ENCODE measurements around the gene MARS1. TPM values are rescaled to one million over a fixed set of nuclear protein-coding genes. Genes with fewer than 3 reads are reported as not detected.

MARS1 gene
- total RNA-seq, 1 donor from 2014 or later = 351 TPM

DNA sequence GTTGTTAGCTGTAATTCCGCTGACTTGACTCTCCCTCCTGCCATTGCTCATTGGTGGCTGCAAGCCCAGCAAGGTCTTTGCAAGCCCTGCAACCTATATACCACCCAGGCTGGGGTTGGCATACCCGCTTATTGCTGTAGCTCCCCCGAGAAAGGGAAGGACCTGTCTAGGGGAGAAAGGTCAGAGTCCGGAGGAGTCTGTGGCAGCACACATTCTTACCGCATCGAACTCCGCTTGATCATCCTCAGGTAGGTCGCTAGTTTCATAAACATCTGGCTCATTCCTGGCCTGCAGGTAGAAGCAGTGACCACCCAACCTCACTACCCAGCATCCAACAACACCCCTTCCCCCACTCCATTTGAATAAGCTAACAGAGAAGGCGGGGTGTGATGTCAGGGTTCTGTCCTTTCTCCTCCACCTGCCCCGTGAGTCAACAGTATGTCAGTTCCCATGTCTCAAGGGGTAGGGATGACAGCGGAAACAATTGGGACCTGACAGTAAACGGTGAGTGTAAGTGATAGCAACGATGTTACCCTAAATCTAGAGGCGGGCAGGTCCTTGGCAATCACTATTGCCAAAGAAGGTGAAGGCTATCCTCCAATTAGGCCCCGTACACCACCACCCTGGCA, 58.1 kb downstream of the MARS1 start:
- Mint-ChIP-seq H3K4me3 (ENCODE audit: unreplicated experiment) (peak overlapping the region; percentile 98), H3K4me1 (ENCODE audit: low read depth, unreplicated experiment) (peaks cover 26% of the 10 kb centered on the region), H3K9me3 (ENCODE audit: unreplicated experiment) (peaks cover 3% of the 10 kb centered on the region), H3K36me3 (ENCODE audit: low read depth, unreplicated experiment) (peaks cover 14% of the 10 kb centered on the region), H3K27me3 (ENCODE audit: low read depth, unreplicated experiment) (peaks cover 11% of the 10 kb centered on the region), H3K27ac (ENCODE audit: unreplicated experiment) (peak overlapping the region; percentile 98)
- Histone ChIP-seq H4K20me1 (ENCODE audit: insufficient read depth, low read length) (peaks cover 37% of the 10 kb centered on the region), H3K9me3 (ENCODE audit: insufficient read depth, low read depth, low read length) (no peaks in the 10 kb centered on the region), H3K4me3 (ENCODE audit: insufficient read depth, low read depth, low read length) (peak overlapping the region; percentile 90), H3K79me2 (ENCODE audit: insufficient read depth, low read length) (peaks cover 46% of the 10 kb centered on the region), H3K4me1 (ENCODE audit: insufficient read depth, low read length) (peaks cover 25% of the 10 kb centered on the region), H3K4me2 (ENCODE audit: low read length) (peak overlapping the region; percentile 99), H2AFZ (ENCODE audit: low read depth, low read length) (peak overlapping the region; percentile 79), H3K27me3 (ENCODE audit: insufficient read depth, low read length) (peaks cover 10% of the 10 kb centered on the region), H3K27ac (ENCODE audit: low read depth, low read length) (peak overlapping the region; percentile 91), H3K9ac (ENCODE audit: low read length) (peak overlapping the region; percentile 100), H3K36me3 (ENCODE audit: insufficient read depth, low read length) (peaks cover 3% of the 10 kb centered on the region)
- FAIRE-seq (no peak), DNase-seq (ENCODE audit: low read depth) (peak; percentile 13)
- TF ChIP-seq EZH2 (IDR thresholded peaks at IDR 0.05; ENCODE audit: insufficient read depth, low read length) = no peak
- TF ChIP-seq, protein P1, sequence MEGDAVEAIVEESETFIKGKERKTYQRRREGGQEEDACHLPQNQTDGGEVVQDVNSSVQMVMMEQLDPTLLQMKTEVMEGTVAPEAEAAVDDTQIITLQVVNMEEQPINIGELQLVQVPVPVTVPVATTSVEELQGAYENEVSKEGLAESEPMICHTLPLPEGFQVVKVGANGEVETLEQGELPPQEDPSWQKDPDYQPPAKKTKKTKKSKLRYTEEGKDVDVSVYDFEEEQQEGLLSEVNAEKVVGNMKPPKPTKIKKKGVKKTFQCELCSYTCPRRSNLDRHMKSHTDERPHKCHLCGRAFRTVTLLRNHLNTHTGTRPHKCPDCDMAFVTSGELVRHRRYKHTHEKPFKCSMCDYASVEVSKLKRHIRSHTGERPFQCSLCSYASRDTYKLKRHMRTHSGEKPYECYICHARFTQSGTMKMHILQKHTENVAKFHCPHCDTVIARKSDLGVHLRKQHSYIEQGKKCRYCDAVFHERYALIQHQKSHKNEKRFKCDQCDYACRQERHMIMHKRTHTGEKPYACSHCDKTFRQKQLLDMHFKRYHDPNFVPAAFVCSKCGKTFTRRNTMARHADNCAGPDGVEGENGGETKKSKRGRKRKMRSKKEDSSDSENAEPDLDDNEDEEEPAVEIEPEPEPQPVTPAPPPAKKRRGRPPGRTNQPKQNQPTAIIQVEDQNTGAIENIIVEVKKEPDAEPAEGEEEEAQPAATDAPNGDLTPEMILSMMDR (IDR thresholded peaks at IDR 0.05; ENCODE audit: insufficient read depth, low read depth, low read length) = no peak

DNA sequence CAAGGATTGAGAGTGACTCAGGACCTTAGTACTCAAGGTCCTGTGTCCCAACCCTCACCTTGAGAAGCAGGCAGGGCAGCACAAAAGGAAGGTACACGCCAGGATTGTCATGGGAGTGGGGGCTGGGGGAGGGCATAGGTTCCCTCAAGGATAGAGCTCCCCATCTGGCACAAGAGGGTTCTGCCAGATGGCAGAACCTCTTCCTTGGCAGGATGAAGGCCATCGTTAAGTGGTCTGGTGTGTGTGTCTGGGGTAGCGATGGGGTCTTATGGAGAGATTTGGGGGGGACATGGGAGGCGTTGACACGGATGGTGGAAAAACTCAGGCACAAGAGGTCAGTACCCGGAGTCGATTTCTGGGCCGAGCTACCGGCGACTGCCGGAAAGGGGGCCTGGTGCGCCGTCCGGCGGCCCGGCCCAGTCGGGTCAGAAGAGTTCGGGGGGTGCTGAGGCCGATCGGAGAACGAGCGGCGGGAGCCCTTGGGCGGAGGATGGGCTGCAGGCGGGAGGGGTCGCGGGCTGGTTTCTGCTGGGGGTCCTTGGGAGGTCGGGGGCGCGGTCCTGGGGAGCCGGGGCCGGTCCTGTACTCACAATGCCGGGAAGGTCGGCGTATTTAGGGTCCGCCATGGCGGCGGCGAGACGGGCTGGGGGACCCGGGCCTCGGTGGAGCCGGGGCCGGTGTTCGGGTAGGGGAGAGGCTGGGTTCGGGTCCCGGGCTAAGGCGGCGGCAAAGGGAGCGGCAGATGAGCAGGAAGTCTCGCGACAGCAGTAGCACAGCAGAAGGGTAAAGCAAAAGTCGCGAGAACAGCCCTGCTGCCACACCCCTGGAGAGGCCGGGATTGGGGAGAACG, 58.8 kb downstream of the MARS1 start, which contains the start of gene DCTN2:
Gene DCTN2 (minus strand): TSS at position 755 of the 850 bp plus-strand sequence. CDS start 129 bp downstream, at position 626.
- DNase-seq (ENCODE audit: low read depth) (peak; percentile 91), FAIRE-seq (no peak)
- peak within 1 kb of the TSS; percentile 100 for H3K9ac ChIP-seq (ENCODE audit: low read length)
- H3K9me3 ChIP-seq (ENCODE audit: insufficient read depth, low read depth, low read length) = no peaks in the 10 kb centered on the region
- H3K4me1 ChIP-seq (ENCODE audit: insufficient read depth, low read length) = peaks cover 21% of the 10 kb centered on the region
- H3K27me3 ChIP-seq (ENCODE audit: insufficient read depth, low read length) = peaks cover 10% of the 10 kb centered on the region
- H3K9me3 Mint-ChIP-seq (ENCODE audit: unreplicated experiment) = peaks cover 3% of the 10 kb centered on the region
- H3K79me2 ChIP-seq (ENCODE audit: insufficient read depth, low read length) = peaks cover 41% of the 10 kb centered on the region
- peaks cover 3% of the 10 kb centered on the region for H3K36me3 ChIP-seq (ENCODE audit: insufficient read depth, low read length)
- peak within 1 kb of the TSS; percentile 90 for H3K4me3 ChIP-seq (ENCODE audit: insufficient read depth, low read depth, low read length)
- peak within 1 kb of the TSS; percentile 91 for H3K27ac ChIP-seq (ENCODE audit: low read depth, low read length)
- H2AFZ ChIP-seq (ENCODE audit: low read depth, low read length) = peak within 1 kb of the TSS; percentile 79
- H3K27me3 Mint-ChIP-seq (ENCODE audit: low read depth, unreplicated experiment) = peaks cover 11% of the 10 kb centered on the region
- peak within 1 kb of the TSS; percentile 98 for H3K4me3 Mint-ChIP-seq (ENCODE audit: unreplicated experiment)
- H3K27ac Mint-ChIP-seq (ENCODE audit: unreplicated experiment) = peak within 1 kb of the TSS; percentile 98
- peaks cover 26% of the 10 kb centered on the region for H3K4me1 Mint-ChIP-seq (ENCODE audit: low read depth, unreplicated experiment)
- peak within 1 kb of the TSS; percentile 99 for H3K4me2 ChIP-seq (ENCODE audit: low read length)
- peaks cover 13% of the 10 kb centered on the region for H3K36me3 Mint-ChIP-seq (ENCODE audit: low read depth, unreplicated experiment)
- H4K20me1 ChIP-seq (ENCODE audit: insufficient read depth, low read length) = peaks cover 30% of the 10 kb centered on the region
- TF ChIP-seq, protein P1 (IDR thresholded peaks at IDR 0.05; ENCODE audit: insufficient read depth, low read depth, low read length) = no peak
- no peak for TF ChIP-seq EZH2 (IDR thresholded peaks at IDR 0.05; ENCODE audit: insufficient read depth, low read length)
